Stromal cell of bone marrow (primary cell): ENCODE measurements around the gene ETF1.

Source experiments
- DNase-seq: peaks from one replicate; pipeline ENCODE4 v3.0.0-alpha.2; 2012; ENCODE audit warnings: low read depth

Gene ETF1

DNA sequence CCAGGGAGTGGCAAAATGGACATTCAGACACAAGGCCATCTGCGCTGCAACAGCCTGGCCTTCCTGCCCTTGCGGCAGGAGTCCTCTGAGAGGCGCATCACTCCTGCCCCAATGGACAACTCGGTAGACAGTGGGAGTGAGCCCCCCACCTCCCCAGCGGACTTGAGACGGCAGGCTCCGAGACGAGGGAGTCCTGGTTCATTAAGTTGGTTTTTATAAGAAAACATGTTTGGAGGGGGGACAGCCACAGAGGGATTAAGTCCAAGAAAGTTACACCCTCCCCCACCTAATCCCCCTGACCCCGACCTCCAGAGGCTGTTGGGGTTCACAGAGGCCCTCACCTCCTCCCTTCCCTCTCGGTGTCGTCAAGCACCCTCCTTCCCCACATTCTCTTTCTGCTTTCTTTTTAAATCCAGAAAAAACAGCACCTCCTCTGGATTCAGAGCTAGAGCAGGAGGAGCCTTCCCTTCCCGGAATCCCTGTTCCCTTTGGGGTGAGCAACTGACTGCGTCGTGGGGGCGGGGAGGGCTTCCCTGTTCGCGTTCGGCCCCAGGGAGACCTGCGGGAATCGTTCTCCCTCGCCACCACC is 79.5 kb downstream of the ETF1 start:
- peak; percentile 80 for DNase-seq

DNA sequence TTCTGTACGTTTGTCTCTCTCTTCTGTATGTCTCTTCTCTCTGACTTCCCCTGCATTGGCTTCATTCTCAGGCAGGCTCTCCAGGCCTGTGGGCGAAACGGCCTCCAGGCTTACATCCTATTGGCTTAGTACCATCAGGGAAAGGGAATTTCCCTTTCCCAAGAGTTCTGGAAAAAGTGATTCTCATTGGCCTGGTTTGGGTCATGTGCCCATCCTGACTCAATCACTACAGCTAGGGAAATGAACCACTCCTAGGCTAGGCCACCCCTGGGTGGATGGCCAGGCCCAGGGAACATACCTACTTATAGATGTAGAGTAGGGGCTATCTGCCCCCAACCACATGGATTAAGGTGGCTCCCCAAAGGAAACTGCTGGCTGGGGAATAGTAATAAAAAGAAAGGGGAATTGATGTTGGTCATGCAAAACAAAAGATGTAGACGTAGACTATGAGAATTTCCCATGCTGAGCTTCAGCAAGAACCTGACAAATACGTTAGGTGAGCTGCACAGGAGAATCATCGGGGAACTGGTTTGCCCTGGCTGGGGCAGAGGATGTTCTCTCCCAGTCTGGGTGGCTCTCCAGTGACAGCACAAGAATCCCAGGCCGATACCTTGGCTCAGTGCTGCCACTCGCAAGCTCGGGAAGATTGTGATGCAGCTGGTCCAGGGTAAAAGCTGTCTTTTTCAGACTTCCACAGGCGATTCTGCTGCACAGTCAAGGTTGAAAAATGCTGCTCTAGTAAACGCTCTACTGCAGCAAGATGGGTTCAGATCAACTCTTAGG is 81.5 kb downstream of the ETF1 start:
- peak; percentile 90 for DNase-seq

DNA sequence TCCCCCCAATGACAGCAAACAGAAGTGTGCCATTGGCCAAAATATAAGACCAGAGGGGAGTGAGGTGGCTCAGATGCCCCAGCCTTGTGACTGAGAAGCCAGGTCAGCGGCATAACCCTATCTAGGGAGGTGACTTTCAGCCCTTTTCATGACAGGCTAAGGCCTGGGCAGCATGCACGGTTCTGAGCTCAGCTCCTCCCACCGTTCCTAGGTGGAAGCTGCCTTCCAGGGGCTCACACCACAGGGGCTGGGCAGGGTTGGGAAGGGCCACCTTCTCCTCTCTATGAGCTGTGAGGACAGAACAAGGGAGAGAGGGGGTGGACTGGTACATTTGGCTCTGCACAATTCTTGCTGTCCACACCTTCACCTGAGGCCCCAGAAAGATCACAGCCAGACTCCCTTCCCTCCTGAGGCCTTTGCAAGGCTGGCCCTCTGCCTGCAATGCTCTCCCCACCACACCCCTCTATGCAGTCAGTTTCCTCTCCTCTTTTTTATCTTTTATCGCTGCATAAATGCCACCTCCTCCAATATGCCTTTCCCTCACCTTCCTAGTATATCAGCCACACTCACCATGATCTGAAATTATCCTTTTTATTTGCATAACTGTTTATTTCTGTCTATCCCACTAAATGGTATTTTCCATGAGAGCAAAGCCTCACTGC is 82.9 kb downstream of the ETF1 start:
- DNase-seq, result no peak

DNA sequence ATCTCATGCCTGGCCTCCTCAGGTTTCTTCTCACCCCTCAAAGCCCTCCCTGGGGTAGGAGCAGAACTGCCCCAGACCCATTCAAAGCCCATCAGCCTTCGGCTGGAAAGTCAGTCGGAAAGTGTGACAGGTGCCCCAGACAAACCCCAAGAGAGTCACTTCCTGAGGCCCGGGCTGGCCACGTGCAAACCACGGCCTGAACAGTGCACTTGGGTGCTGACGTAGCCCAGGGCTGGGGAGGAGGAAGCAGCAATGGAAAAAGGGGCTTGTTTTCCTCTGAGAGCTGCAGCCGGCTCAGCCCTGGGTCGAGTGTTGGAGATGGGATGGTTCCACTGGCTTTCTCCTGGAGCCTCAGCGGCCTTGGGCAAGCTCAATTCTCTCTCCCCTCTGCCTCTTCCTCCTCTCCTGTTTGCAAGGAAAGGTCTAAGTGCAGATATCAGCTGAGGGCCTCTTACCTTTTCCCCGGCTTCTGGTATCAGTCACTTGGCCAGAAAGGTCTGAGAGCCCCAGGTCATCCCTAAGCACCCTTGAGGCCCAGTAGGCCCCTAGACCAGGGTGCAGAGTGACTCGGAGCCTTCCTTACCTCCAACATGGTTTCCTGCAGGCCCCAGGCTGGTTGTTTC is 83.6 kb downstream of the ETF1 start:
- DNase-seq, result no peak

DNA sequence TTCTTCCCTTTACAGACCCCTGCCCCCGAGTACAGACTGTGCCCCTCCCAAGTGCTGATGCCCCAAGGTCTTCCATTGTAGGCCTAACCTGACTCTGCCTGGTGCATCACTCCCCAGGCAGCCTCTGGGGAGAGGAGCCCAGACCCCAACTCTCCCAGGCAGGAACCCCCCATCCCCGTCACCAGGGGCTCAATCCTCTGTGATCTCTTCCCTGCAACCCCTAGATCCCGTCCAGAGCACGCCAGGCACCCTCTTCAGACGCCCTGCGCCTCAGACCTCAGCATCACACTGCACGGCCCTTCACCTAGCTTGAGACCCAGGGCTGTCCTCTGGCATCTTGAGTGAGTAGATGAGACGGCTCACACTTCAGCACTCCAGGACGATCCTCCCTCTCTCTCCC is 84.2 kb downstream of the ETF1 start:
- DNase-seq, result no peak

DNA sequence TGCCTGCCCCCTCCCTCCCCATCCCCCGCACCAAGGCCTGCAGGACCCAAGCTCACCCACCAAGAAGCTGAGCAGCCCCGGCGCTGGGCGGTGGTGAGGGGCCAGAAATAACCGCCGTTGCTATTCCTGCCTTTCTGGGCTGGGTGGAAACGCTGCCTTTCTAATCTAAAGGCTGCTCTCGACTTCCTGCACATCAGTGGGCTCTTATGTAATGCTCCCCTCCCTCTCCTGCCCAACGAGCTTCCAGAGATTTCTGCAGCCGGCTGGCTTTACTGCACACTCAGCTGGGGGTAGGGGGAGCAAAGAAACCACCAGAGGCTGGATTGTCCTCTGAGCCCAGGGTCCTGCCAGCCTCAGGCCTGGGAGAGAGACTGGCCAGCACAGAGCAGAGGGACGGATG is 84.7 kb downstream of the ETF1 start:
- DNase-seq, result no peak

DNA sequence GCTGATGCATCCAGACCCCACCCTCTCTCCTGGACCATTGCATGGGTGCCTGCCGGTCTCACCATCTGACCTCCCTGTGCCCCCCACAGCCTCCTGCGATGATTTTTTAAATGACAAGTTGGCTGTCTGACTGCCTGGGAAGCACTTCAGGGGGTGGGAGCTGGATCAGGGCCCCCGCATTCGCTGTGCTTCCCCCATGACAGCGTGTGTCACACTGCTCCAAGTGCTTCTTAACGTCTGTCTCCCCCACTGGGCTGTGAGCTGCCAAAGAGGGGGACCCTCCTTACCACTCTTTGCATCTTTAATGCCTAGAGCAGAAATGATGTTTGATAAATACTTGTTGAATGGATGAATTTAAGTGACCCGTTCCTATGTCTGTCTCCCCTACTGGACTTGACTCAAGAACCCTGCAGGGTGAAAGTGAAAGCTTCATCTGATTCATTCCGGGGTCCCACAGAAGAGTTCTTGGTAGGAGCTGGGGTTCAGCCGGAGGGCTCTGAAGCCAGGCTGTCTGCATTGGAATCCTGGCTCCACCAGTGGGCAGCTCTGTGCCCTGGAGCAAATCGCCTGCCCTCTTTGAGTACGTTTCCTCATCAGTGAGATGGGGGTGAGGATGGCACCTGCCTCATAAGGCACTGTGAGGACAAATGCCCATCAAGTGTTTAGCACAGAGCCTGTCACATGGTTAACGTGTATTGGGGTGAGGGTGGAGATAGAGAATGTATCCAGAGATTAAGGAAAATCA is 85.3 kb downstream of the ETF1 start:
- no peak for DNase-seq
